Measurements from ENCODE around the gene CHN2. TPM values are rescaled to one million over a fixed set of nuclear protein-coding genes. Genes with fewer than 3 reads are reported as not detected.

Gene CHN2
- total RNA-seq, 1 donor from 2014 or later, result 56.5 TPM

GRCh38 chr7:29216128-29216527 lies 21.6 kb downstream of the CHN2 start:
- no peak for DNase-seq (ENCODE audit: low spot score)

GRCh38 chr7:29217113-29217512 lies 22.5 kb downstream of the CHN2 start:
- DNase-seq (ENCODE audit: low spot score), result no peak
- ATAC-seq, result peak; percentile 71

More at GRCh38 chr7:29216128-29216527, 21.6 kb downstream of the CHN2 start:
- ATAC-seq, result no peak

- ATAC-seq (no peak), DNase-seq (ENCODE audit: low spot score) (no peak)
These were observed 30.2 kb downstream of the CHN2 start for GRCh38 chr7:29224726-29225125.

DNA sequence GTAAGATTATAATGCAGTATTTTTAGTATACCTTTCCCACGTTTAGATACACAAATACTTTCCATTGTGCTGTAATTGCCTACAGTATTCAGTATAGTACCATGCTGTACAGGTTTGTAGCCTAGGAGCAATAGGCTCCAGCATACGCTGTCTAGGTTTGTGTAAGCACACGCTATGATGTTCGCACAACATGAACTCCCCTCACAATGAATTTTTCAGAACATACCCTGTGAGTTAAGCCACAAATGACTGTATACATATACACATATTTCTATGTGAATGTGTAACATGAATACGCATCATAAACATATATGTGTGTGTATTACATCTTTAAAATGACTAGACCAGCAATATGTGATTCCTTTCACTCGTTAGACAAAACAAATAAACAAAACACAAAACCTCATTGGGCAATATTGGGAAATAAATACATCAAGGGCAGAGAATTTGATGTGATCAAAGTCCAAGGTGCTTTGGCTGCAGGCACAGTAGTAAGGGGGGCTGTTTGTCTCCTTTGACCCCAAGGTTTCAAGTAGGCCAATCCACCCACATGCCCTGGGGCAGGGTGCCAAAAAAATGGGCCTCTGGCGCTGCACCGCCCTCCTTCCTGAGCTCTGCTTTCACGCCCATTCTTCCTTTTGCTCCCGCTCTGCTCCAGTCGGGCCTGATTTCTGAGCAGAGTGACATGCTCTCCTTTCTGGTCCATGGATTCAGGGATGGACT lies 33.9 kb downstream of the CHN2 start:
- peak; percentile 83 for ATAC-seq
- DNase-seq (ENCODE audit: low spot score), result peak; percentile 96

DNA sequence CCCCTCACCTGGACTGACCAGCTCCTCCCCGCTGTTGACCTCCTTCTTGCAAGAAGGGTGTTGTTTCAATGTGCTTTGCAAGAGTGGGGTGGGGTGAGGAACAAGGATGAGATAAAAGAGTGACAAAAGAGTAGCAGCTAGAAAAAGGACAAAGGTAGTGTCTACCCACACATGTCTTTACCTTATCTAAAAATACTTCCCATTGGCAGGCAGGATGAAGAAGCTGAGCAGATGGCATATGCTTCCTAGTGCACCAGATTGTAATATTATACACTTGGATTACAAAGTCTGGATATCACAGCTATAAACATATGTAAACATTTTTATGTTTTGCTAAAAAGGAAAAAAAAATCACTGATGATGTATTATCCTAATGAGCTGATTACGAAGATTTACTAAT lies 34.5 kb downstream of the CHN2 start:
- peak; percentile 5 for ATAC-seq
- DNase-seq (ENCODE audit: low spot score), result no peak

DNA sequence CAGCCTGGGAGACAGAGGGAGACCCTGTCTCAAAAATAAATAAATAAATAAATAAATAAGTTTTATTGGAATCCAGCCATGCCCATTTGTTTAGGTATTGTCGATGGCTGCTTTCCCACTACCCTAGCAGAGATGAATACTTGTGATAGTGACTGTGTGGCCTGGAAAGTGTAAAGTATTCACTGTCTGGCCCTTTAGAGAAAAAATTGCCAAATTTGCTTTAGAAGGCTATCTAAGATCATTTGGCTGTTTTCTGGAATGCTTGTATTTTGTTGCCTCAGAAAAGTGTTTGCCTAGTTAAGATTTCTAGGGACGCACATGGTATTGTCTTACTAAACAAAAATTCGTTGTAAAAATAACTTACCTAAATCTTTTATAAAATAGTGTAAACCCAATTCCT lies 35.4 kb downstream of the CHN2 start:
- DNase-seq (ENCODE audit: low spot score) (no peak), ATAC-seq (no peak)

- DNase-seq (ENCODE audit: low spot score) (peak; percentile 78), ATAC-seq (peak; percentile 76)
These were observed 36.3 kb downstream of the CHN2 start for GRCh38 chr7:29230871-29231345.

GRCh38 chr7:29231671-29232232 lies 37.2 kb downstream of the CHN2 start:
- no peak for DNase-seq (ENCODE audit: low spot score)
- no peak for ATAC-seq

GRCh38 chr7:29234438-29234837 lies 39.9 kb downstream of the CHN2 start:
- DNase-seq (ENCODE audit: low spot score) (no peak), ATAC-seq (no peak)

- ATAC-seq (no peak), DNase-seq (ENCODE audit: low spot score) (no peak)
These were observed 41.6 kb downstream of the CHN2 start for GRCh38 chr7:29236071-29236580.

DNA sequence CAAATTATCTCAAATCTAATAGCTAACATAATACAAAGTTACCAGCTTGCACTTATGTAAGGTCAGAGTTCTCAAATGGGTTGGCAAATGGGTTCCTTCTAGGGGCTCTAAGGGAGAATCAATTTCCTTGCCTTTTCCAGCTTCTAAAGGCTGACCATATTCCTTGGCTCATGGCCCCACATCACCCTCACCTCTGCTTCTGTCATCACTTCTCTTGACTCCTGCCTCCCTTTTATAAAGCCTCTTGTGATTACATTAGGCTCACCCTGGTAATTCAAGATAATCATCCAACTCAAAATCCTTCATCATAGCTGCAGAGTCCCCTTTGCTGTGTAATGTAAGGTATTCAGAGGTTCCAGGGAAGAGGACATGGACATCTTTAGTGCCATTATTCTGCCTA lies 42.1 kb downstream of the CHN2 start:
- DNase-seq (ENCODE audit: low spot score) (no peak), ATAC-seq (no peak)

- ATAC-seq (peak; percentile 95), DNase-seq (ENCODE audit: low spot score) (peak; percentile 66)
These were observed 42.9 kb downstream of the CHN2 start for GRCh38 chr7:29237489-29237888.

GRCh38 chr7:29239638-29240037 lies 45.1 kb downstream of the CHN2 start:
- DNase-seq (ENCODE audit: low spot score) (no peak), ATAC-seq (peak; percentile 67)

DNA sequence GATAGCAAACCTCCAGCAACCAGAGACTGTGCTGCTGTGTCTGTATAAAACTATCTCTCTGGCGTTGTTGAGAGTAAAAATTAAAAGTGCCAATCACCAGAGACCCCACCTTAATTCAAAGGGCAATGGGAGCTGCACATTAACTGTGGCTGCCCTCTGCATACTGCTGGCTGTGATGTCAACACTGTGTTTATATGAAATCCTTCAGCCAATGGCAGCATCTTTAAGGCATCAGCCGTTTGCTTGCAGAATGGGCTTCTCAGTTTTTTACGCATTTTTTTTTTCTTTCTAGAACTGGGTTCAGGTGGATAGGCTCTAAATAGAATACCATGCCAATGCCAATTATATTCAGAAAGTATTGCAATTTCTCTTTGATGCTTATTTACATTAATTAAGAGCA lies 47.7 kb downstream of the CHN2 start:
- ATAC-seq, result no peak
- DNase-seq (ENCODE audit: low spot score), result no peak

DNA sequence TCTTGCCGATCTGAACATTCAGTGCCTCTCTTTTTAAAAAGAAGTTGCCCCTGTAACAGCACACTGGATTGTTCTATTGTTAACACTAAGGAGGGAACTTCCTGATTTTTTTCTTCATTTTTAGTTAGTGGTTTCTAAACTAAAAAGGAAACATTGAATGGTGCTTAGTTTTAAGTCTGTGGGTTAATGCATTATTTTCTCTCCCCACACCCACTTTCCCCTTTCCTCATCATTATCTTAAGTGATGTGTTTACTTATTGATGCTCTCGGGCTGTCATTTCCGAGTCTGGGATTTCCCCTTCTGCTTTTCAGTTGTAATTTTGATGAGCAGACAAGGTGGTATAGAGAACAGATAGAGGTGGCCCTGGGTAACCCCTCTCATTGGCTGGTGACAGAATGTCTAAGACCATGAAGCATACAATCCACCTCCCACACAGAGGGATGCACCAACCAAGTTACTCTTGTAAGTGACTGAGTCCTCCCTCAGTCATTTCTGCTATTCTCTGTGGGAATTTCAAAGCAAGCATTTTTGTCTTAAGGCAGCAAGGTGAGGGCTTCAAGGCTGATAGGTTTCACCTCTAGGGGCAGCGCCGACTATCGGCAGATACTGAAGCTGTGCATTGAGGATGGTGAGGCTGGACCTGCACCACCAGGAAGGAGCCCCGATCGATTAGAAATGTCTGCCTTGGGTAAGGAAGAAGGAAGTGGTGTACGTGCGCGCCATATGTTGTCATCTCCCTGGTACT lies 49.5 kb downstream of the CHN2 start:
- ATAC-seq (no peak), DNase-seq (ENCODE audit: low spot score) (no peak)

- peak; percentile 19 for ATAC-seq
- no peak for DNase-seq (ENCODE audit: low spot score)
These were observed 52.8 kb downstream of the CHN2 start for GRCh38 chr7:29247224-29247962.

GRCh38 chr7:29247963-29248236 lies 53.3 kb downstream of the CHN2 start:
- DNase-seq (ENCODE audit: low spot score), result no peak
- no peak for ATAC-seq

DNA sequence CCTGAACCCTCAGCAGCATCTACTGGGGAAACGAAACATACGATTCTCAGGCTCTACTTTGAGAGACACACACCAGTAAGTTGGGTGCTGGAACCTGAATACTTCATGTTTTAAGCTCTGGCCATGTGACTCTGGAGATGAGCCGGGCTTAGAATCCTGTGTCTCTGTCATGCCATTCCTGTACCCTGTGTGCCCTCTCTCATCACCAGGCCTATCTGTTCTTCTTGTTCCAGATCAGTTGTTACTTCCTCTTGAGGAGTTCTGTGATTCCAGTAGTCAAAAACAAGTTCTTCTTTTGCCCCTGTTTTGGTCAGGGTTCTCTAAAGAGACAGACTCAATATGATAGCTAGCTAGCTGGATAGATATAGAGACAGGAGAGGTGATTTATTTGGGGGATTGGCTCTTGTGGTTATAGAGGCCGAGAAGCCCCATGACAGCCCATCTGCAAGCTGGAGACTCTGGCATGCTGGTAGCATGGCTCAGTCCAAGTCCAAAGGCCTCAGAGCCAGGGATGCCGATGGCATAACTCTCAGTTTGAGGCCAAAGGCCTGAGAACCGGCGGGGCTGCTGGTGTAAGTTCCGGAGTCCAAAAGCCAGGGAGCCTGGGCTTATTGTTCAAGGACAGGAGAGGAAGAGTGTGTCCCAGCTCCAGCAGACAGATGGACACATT lies 54.3 kb downstream of the CHN2 start:
- ATAC-seq (peak; percentile 90), DNase-seq (ENCODE audit: low spot score) (peak; percentile 94)

DNA sequence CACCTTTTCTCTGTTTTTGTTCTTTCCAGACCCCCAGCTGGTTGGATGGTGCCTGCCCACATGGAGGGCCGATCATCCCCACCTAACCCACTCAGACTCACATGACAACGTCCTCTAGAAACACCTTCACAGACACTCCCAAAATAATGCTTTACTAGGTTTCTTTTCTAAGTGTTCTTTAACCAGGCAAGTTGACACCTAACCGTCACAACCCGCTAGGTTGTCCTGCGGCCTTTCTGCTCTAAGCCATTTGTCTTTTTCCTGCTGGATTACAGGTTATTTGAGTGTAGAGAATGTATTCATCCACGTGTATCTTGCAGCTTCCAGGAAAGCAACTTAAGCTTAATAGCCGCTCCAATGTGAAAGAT lies 54.8 kb downstream of the CHN2 start:
- no peak for DNase-seq (ENCODE audit: low spot score)
- peak; percentile 26 for ATAC-seq

DNA sequence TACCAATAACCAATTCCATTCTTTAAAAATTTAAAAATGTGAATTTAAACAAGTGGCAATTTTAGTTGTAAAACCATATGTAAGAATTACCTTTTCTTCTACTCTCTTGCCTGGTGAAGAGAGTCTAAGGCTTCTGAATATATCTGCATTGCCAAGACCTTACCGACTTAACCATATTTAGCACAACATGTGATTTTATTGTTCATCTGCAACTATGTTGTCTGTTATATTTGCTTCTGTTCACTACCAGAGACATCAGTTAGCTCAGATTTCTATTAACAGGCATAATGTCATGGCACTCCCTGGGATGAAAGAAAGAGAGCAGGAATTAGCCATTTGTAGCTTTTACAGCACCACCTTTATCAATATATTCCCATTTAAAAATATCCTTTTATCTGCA lies 55.3 kb downstream of the CHN2 start:
- DNase-seq (ENCODE audit: low spot score), result no peak
- ATAC-seq, result no peak

- DNase-seq (ENCODE audit: low spot score) (no peak), ATAC-seq (no peak)
These were observed 58.6 kb downstream of the CHN2 start for GRCh38 chr7:29253225-29253624.
